ENCODE measurements around the gene SPATA2L. TPM values are rescaled to one million over a fixed set of nuclear protein-coding genes. Genes with fewer than 3 reads are reported as not detected.
A peak's percentile ranks its signal among the peaks of the same experiment; 100 is the strongest.

SPATA2L gene
- total and polyA plus RNA-seq, 2 of the 13 experiments (the other 11 are each of a cell fraction or from before 2014, with no cell fraction given), result 9.1 to 20.7 TPM

GRCh38 chr16:89655062-89655643 lies 46.4 kb downstream of the SPATA2L start (continued):
- no peak for TF ChIP-seq ZSCAN31 (CRISPR knock-in tag; IDR thresholded peaks at IDR 0.05; ENCODE audit: low read depth)
- TF ChIP-seq ZNF18 (CRISPR knock-in tag; IDR thresholded peaks at IDR 0.05; ENCODE audit: insufficient replicate concordance), result no peak
- TF ChIP-seq ZNF407 (CRISPR knock-in tag; IDR thresholded peaks at IDR 0.05; ENCODE audit: not compliant biosample characterization), result no peak
- no peak for TF ChIP-seq TGIF2 (CRISPR knock-in tag; IDR thresholded peaks at IDR 0.05)
- TF ChIP-seq BRD4 (CRISPR knock-in tag; IDR thresholded peaks at IDR 0.05), result no peak
- TF ChIP-seq ZKSCAN5 (CRISPR knock-in tag; IDR thresholded peaks at IDR 0.05), result peak; percentile 94
- no peak for TF ChIP-seq MTA3 (CRISPR knock-in tag; IDR thresholded peaks at IDR 0.05)
- no peak for TF ChIP-seq HNRNPUL1 (IDR thresholded peaks at IDR 0.05; ENCODE audit: low read depth, low read length)
- no peak for TF ChIP-seq ARID2 (CRISPR knock-in tag; IDR thresholded peaks at IDR 0.05; ENCODE audit: borderline replicate concordance)
- TF ChIP-seq, protein P1, sequence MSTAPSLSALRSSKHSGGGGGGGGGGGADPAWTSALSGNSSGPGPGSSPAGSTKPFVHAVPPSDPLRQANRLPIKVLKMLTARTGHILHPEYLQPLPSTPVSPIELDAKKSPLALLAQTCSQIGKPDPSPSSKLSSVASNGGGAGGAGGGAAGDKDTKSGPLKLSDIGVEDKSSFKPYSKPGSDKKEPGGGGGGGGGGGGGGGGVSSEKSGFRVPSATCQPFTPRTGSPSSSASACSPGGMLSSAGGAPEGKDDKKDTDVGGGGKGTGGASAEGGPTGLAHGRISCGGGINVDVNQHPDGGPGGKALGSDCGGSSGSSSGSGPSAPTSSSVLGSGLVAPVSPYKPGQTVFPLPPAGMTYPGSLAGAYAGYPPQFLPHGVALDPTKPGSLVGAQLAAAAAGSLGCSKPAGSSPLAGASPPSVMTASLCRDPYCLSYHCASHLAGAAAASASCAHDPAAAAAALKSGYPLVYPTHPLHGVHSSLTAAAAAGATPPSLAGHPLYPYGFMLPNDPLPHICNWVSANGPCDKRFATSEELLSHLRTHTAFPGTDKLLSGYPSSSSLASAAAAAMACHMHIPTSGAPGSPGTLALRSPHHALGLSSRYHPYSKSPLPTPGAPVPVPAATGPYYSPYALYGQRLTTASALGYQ (CRISPR knock-in tag; IDR thresholded peaks at IDR 0.05), result no peak
- no peak for TF ChIP-seq ZHX1 (CRISPR knock-in tag; IDR thresholded peaks at IDR 0.05; ENCODE audit: low read depth)
- TF ChIP-seq NFATC3 (CRISPR knock-in tag; IDR thresholded peaks at IDR 0.05), result no peak
- no peak for TF ChIP-seq EEA1 (CRISPR knock-in tag; IDR thresholded peaks at IDR 0.05; ENCODE audit: borderline replicate concordance)
- TF ChIP-seq ATF7 (IDR thresholded peaks at IDR 0.05), result no peak
- TF ChIP-seq ATF7 (CRISPR knock-in tag; IDR thresholded peaks at IDR 0.05), result no peak
- TF ChIP-seq ZNF766 (CRISPR knock-in tag; IDR thresholded peaks at IDR 0.05; ENCODE audit: borderline replicate concordance), result no peak
